Fibroblast of pulmonary artery (primary cell): Measurements from ENCODE around the gene VSIR.
A peak's percentile ranks its signal among the peaks of the same experiment; 100 is the strongest.

ENCODE experiments used
- DNase-seq: peaks from one replicate; pipeline ENCODE4 v3.0.0-alpha.2; 2010; ENCODE audit warnings: low read depth
- H3K4me3 ChIP-seq: replicated peaks from 2 replicates; pipeline ENCODE4 v1.5.1; 2011; ENCODE audit warnings: low read depth, mild to moderate bottlenecking, control low read depth, low read length, moderate library complexity
- TF ChIP-seq, protein P1 (sequence below): IDR thresholded peaks from 2 replicates; pipeline ENCODE4 v1.5.1; 2011; ENCODE audit warnings: mild to moderate bottlenecking, control low read depth, low read length, inconsistent platforms; ENCODE audit errors: missing control alignments

The VSIR gene

DNA sequence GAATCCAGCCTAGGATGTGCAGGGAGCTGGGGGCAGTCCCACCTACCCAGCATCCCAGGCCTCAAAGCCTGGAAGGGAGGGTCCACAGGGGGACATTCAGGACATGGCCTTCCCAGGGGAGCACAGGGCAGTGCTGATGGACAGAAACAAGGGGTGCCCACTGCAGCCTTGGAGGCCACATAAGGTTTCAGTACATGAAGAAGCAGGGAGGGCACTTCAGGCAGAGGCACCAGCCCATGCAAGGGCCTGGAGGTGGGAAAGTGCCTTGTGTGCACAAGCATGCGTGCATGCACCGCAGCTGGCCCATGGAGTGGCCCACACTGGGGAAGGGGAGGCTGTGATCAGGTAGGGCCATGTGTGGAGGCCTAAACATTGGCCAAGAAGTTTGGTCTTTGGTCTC is 62.8 kb downstream of the VSIR start:
- no peak for DNase-seq
- TF ChIP-seq, protein P1, sequence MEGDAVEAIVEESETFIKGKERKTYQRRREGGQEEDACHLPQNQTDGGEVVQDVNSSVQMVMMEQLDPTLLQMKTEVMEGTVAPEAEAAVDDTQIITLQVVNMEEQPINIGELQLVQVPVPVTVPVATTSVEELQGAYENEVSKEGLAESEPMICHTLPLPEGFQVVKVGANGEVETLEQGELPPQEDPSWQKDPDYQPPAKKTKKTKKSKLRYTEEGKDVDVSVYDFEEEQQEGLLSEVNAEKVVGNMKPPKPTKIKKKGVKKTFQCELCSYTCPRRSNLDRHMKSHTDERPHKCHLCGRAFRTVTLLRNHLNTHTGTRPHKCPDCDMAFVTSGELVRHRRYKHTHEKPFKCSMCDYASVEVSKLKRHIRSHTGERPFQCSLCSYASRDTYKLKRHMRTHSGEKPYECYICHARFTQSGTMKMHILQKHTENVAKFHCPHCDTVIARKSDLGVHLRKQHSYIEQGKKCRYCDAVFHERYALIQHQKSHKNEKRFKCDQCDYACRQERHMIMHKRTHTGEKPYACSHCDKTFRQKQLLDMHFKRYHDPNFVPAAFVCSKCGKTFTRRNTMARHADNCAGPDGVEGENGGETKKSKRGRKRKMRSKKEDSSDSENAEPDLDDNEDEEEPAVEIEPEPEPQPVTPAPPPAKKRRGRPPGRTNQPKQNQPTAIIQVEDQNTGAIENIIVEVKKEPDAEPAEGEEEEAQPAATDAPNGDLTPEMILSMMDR, result no peak
- H3K4me3 ChIP-seq, result no peak overlapping the region

- H3K4me3 ChIP-seq, result no peak overlapping the region
- no peak for DNase-seq
- TF ChIP-seq, protein P1, result no peak
Measured at GRCh38 chr10:71708897-71709882, 64.1 kb downstream of the VSIR start.

DNA sequence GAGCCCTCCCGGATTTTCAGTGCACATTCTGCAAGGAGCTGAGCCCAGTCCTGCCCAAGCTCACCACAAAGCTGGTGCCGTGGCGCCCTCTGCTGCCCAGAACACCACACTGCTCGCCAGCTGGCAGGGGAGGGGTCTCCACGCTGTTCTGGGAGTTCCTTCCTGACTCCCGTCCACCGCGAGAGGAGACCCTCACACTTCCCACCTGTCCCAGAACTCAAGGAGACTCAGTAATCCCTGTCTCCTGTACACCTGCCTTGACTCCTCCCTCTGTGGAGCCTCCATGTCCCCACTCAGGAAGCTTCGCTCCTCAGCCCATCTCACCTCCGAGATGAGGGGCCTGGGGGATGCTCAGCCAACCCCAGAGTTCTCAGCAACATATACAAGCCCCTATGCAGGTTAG is 65.0 kb downstream of the VSIR start:
- peak; percentile 42 for DNase-seq
- TF ChIP-seq, protein P1, result peak; percentile 85

GRCh38 chr10:71707240-71707789 is 66.0 kb downstream of the VSIR start:
- DNase-seq, result no peak
- TF ChIP-seq, protein P1, result no peak
- no peak overlapping the region for H3K4me3 ChIP-seq

More for the DNA sequence above, 65.0 kb downstream of the VSIR start:
- no peak overlapping the region for H3K4me3 ChIP-seq

DNA sequence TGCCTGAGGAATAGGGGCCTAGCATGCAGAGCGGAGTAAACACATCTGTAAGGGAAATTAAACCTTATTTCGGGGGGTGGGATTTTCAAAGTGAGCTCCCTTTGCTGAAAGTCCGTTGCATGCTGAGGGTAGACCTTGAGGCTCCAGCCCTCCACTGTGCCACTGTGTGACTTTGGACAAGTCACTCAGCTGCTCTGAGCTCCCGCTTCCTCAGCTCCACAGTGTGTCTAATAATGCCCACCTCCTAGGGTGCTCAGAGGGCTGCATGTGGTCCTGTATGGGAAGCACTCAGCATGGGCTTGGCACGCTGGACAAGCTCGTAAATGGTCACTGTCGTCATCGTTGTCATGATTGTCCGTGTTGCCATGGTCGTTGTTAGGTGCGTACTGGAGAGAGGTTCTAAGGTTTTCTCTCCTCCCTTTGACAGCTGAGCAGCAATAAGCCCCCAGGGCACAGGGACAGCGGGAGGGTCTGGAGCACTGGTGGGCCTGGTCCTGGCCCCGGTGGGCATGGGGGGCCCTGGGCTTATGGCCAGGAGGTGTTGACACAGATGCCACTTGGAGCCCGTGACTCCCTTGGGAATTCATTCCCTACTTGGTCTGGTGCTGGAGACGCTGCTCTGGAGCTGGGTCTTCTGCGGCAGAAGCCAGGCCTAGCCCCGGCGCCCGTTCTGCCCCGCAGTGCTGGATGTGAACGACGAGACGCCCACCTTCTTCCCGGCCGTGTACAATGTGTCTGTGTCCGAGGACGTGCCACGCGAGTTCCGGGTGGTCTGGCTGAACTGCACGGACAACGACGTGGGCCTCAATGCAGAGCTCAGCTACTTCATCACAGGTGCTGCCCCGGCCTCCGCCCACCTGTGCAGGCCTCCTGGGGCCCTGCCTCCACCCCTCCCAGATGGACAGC is 66.9 kb downstream of the VSIR start:
- DNase-seq, result no peak
- TF ChIP-seq, protein P1, result no peak
- no peak overlapping the region for H3K4me3 ChIP-seq

DNA sequence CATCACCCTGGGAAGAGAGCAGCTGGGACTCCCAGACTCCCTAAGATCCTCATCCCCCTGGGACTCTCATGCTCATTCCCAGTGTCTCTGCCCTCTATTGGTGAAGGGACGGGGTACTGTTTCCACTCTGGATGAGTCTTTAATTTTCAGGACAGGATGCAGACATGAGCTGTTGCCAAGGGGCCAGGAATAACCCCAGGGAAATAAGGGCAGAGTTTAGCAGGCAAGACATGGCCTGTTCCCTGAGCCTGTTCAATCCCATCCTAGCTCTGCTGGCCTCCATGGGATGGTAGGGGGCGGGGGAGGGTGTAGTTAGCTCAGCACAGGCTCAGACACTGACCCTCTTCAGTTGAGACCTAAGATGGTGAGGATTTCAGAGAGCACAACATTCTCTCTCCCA is 67.7 kb downstream of the VSIR start:
- no peak overlapping the region for H3K4me3 ChIP-seq
- TF ChIP-seq, protein P1, result no peak
- no peak for DNase-seq
